Mesenteric fat pad (tissue), 1 donor: ENCODE measurements around the gene IL1RAPL2. TPM values are rescaled to one million over a fixed set of nuclear protein-coding genes. Genes with fewer than 3 reads are reported as not detected.
"Not testable (repeated sequence)": the region's sequence is repeated elsewhere in the genome, so short reads cannot be mapped to it uniquely, and the experiment has no call there.

Experiments used
- DNase-seq: peaks from one replicate; pipeline ENCODE4 v3.0.0-alpha.2; 2020; ENCODE audit warnings: low spot score
- long read RNA-seq: library from polyadenylated mRNA; unstranded; transcript quantifications from one replicate; pipeline ENCODE4 v2.0.0, GENCODE V29; 2020
- total RNA-seq: library from RNA; stranded (reverse); fragmentation: NEBNext Ultra II Directional; extraction: Animal tissue kit (Norgen Biotek cat#: 25700); gene quantifications from one replicate; pipeline ENCODE4 v1.2.1, GENCODE V29; 2021
- donor health status: DM: yes; HTN: yes; CAD: no.

Gene IL1RAPL2
- total RNA-seq: not detected
- long read RNA-seq: 0 reads

DNA sequence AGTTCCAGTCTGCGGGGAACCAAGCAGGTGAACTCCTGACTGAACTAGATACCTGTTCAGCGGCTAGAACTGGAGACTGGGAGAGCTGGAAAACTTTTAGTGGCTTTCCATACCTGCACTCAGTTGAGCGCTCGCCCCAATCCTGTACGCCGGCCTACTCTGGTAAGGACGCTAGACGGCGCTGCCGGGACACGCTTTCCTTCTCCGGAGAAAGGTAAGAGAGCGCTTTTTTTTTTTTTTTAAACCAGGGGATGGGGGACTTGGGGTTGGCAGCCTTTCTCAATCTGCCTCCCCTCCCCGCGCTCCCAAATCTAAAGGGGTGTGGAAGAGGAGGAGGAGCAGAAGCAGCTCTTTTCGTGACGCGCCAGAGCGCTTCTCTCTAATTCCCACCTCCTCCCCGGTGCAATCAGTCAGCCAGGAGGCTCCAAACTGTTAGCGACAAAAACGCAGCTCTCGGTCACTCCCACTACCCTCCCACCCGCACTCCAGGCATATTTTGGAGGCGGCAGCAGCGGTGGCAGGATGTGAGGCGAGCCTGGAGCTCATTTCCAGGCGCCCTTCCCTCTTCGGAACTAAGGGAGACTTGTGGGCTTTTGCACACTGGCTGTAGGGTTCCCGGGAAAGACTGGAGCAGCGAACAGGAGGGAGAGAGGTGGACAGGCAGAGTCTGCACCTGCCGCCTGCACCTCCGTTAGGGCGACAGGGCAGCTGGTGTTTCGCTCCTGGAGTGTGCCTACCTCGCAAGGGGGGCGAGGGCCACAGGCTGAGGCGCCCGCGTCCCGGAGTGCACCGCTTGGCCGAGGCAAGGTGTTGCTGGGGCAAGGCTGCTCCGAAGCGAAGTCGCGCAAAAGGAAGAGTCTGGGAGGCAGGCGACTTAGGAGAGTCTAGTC, at the start of gene IL1RAPL2:
TSS of gene IL1RAPL2 (plus strand) at position 409 of the 890 bp plus-strand sequence.
- DNase-seq: no peak

DNA sequence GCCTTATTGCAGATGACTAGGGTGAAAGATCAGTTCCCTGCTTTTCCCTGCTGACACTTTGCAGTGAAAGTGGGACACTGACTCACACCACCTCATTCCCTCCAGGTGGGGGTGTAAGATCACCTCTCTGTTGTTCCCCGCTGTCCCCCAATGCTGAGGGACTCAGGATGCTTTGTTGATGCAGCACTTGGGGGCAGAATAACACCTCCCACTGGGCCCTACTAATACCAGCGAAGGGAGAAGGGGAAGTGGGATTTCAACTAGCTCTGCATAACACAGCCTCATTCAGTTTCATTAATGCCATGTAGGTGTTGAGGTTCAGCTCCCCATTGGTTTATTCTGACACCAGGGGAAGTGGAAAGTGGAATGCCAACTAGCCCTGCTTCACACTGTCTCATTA, 43.6 kb upstream of the IL1RAPL2 start:
- DNase-seq: no peak

DNA sequence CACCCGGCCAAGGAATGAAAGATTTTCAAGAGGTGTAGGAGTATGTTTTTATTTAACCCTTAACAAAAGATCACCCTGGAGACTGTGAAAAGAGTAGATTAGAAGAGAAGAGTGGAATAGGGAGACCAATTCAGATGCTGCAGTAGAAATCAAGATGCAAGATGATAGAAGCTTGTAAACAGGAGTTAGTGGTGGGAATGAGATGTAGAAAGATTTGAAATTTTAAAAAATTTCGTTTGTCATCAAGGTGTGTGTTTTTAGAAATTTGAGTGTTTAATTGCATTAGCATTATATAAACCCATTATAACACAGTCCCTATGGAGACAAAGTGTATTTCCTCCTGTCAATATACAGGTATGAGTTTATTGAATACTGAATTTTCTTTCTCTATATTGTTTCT, 42.1 kb upstream of the IL1RAPL2 start:
- no peak for DNase-seq

DNA sequence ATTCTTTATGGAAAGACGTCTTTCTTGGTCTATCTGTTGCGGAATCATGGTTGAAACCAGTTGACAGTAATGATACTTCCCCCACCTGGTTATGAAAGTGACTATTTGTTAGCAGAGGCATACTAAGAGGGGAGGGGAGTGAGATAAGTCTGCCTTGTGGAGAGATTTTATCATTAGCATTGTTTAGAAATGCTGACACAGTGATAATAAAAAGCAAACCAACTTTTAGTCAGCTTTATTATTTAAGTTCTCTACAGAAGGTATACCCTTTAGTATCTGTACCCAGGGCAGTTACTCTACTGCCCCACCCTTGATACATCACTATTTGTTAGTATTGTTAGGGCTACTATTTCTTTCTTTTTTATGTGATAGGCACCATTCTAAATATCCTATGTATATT, 26.9 kb upstream of the IL1RAPL2 start:
- DNase-seq: no peak

DNA sequence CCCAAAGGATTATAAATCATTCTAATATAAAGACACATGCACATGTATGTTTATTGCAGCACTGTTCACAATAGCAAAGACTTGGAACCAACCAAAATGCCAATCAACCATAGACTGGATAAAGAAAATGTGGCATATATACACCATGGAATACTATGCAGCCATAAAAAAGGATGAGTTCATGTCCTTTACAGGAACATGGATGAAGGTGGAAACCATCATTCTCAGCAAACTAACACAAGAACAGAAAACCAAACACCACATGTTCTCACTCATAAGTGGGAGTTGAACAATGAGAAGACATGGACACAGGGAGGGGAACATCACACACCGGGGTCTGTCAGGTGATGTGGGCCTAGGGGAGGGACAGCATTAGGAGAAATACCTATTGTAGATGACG, 23.6 kb upstream of the IL1RAPL2 start:
- not testable (repeated sequence) for DNase-seq

DNA sequence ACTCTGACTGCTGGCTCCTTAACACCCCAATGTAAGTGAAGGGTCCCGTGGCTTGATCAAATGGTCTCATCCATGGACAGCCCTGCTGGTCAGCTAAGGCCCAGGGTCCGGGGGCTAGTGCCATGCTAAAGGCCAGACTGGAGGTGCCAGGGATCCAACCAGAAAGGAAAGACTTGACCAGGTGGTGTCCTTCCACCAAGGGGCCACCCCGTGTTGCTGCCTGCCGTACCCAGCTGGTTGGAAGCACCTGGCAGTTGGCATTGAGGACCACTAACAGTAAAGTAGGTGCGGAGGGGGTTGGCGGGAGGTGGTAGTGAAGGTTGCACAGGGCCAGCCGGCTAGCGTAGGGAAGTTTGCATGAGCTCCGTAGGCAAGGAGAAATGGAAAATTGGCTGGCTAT, 1.7 kb upstream of the IL1RAPL2 start:
- DNase-seq: no peak

DNA sequence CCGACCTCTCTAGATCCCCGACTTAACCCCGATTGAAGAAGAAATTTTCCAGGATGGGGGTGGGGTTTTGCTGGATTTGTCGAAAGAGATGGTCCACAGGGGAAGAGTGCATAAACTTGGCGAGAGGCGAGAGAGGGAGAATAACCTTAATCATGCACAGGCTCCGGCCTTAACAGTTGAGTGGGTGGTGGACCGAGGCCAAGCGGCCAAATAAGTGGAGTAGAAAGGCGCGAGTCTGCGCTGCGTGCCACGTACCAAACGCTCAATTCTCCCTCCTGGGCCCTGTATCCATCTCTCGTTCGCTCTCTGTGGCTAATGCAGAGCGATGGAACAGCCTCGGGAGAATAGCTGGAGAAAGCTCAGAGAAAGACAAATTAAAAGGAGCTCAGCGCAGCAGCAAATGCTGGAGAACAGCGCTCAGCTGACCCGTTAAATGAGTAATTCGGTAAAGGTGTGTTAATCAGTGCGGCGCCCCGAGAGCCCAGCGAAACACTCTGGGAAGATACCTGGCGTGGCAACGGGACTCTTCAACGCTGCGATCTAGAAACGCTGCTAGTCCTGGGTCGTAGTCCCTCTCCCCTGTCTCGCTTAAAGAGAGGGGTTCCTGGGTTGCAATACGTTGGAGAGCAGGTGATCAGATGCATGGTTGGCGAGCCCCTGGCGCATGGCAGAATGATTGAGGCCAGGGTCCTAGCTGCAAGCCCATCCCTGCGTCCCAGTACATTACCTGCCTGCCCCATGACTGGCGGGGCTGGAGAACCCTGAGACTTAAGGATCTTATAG, 887 bp upstream of the IL1RAPL2 start:
- no peak for DNase-seq

DNA sequence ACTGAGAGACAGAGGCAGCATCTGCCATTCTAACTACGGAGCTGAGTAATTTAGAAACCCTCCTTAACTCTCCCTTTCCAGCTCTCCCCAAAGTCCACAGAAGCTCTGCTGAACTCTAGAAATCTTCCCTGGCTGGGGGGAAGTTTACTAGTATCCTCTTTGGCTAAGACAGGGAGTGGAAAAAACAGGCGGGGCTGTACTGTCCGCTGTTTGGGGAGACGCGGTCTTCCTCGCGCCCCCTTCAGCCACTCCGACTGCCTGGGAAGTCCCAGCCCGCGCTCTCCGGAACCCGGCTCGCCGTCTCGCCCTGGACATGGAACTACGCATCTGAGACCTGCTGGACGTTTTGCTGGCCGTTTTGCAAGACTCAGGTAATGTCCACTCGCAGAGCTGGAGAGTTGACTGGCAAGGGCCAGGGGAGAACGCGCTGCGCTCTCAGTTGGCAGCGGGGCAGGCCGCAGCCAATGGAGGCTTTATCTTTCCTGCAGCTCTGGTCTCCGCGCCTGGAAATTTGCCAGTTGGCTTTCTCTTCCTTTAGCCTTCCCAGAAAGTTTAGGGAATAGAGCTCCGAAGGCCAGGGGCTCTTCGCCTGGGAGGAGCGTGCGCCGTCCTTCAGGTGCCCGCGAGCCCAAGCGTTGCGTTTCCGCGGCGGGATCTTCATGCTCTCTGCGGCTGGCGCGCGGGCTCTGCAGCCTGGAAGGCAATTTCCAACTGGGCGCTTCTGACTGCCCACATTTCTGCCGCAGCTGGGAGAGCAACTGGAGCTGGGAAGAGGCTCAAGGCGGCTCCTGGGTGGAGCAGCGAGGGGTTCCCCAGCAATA, 892 bp downstream of the IL1RAPL2 start:
- DNase-seq: no peak

DNA sequence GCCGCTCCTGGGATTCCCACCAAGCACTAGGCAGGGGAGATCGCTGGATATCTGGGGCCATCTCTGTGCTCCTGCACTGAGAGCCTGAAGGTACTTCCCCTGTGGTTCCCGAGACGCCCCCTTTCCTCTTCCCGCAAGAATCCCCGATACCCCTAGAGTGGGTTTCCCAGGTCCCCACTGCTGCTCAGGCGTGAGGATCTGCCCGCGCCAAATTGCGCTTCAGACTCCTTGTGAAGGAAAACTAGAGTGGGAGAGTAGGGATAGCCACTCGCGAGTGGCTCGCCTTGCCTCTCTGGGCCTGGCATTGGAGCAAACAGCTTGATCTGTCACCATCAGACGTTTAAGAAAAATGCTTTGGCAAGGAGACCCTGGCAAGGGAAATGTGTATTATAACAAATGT, 1.5 kb downstream of the IL1RAPL2 start:
- no peak for DNase-seq

DNA sequence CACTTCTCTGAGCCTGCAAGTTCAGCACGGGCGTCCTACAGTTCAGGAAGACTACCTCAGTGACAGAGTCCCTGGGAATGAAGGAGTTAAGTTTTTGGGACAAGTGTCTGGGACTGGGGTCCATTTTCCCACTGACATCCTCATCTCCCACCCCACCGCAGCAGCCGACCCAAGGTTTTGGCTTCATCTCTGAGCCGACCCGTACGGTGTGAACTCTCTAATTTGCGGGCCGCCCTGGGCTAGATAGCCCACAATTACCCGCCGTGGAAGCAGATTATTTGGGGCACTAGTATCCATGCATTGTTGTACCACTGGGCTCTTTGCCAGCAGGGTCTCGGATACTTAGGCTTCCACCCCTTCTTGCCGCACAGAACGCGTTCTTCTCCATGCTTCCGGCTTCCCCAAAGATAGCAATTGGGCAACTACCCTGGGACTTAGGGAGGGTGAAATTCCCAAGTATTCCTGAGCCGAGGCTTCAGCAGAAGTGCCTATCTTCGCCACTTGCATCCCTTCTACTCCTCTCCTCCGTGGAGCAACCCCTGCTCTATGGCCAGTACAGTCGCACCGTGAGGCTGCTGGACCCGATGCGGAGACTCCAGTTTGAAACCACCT, 2.4 kb downstream of the IL1RAPL2 start:
- DNase-seq: no peak

DNA sequence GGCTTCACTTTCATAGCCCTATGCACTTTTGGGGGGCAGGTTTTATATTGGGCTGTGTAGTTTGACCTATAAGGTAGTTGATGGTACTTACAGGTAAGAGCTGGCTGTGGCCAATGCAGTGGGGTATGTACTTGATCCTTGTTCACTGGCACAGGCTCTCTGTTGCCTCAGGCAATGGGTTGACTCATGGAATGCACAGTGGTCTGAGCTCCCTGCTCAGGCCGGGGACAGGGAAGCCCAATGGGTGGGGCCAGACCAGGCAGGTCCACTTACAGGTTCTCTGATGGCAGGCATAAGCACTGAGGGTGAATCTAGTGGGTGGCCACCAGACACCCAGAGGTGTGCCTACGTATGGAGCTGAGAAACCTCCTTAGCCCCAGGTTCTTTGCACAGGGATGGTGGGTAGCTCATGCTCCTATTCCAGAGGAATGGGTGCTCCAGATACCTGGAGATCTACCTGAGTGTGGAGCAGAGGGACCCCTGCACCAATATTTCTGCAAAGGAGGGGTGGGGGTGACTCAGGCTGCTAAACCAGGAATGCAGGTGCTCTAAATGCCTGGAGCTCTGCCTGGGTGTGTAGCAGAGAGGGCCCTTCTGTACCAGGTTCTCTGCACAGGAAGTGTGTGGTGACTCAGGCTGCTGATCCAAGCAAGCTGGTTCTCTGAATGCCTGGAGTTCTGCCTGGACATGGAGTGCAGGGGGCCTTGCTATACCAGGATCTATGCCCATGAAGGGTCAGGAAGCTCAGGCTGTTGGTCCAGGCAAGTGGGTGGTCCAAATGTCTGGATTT, 52.3 kb downstream of the IL1RAPL2 start:
- DNase-seq: no peak

DNA sequence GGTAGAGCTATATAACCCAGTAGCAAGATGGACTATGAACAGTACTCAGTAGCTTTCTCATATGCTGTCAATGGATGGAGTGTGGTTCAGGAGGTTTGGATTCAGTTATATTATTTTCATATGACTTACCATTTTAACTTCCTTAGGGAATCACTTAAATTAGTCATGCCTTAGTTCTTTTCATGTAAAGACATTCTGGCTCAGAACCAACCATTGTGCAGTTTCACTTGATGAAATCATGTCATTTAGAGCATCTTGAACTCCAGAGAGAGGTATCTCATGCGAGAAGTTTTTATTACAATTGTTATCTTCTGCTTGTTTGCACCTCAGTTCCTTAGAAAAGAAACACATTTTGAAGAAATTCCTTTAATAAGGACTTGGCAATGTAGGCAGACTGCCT, 55.8 kb downstream of the IL1RAPL2 start:
- DNase-seq: no peak

DNA sequence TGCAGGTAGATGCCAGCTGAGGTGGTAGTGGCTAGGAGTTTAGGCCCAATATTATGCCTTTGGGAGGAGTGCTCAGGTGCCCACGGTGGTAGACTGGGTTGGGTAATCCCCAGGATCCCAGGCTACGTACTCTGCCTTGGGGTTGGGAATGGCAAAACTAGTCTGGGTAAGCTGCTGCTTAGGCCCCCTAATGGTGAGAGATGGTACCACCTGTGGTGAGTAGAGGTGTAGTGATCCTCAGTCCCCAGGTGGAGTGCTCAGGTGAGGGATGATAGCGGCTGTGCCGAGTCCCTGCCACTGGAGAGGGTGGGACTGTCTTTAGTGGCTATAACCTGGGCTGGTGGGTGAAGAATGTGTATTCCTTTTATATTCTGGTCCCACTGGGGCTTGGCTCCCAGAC, 75.2 kb downstream of the IL1RAPL2 start:
- DNase-seq: no peak

DNA sequence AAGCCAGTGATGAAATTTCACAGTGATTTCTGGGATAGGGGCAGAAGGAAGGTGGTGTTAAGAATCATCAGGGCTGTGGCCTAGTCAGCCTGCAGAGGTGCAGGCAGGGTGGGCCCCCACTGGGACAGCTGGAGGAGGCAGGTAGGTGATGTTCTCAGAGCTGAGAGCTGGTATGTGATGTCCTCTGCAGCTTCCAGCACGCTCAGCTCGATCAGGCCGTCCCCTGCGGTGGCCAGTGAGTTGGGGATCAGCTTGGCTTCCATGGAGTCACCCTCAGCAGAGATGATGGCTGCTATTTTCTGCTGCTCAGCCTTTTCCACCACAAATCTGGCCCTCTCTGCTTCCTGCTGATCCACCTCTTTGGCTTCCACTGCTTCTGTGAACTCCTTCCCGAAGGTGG, 81.1 kb downstream of the IL1RAPL2 start:
- no peak for DNase-seq

DNA sequence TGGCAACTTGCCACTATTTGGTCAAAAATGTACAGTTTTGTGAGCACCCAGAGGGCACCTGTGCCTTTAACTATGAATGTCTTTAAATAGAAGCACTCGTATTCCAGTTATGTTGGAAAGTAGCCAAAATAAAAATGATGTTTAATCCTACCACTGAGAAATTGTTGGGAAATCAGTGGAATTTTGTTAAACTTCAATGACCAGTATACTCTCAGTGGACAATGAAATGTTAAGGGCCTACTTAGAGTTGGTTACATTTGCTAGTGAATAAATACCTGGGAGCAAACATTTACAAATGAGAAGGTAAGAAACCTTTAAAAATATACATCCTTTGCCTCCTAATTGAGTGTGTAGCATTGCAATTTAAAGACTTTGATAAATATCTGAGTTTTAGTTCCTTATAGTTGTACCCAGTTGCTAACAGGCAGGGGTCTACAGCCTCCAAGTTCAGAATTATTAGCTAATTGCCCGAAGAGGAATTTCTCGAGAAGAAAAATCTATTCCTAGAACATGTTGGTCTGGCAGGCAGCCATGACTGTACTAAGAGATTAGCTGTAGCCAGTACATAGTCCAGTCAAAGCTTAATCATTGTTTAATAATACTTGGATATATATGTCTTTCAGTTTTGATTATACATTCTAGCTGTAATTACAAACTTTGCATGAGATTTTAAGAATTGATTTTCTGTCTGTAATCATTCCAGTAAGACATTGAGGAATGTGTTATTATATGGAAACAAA, 93.2 kb downstream of the IL1RAPL2 start:
- DNase-seq: no peak

DNA sequence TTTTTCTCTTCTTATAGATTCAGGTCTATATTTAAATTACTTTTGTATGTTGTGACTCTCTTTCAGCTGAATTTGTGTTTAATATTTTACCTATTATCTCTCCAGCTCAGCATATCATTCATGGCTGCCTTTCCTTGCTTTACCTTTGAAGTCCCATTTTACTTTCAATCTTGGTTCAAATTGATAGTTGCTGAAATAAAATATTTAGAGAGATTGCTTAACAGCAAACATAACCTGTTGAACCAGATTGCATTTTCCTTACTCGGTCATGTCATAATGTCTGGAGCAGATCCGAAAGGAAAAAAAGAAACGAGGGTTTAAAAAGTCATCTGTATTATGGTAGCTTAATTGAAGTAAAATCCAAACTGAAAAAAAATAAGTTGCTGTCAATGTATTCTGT, 94.1 kb downstream of the IL1RAPL2 start:
- DNase-seq: no peak

DNA sequence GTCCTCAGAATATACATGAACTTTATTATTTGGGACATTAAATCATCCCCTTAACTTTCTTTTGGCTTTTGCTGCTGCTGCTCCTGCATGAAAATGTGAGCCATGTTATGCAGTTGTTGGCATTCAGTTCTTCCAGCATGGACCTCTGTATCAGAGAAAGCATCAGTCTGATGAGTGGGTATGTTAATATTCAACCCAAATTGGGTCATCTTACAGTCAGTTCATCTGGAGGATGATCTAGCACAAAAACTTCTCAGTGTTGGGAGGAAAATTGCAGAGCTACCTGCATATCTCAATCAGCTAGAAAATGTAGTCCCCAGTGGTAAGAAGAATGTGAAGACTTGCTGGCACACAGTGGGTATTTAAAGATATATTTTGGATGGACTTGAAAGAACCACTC, 96.7 kb downstream of the IL1RAPL2 start:
- no peak for DNase-seq

DNA sequence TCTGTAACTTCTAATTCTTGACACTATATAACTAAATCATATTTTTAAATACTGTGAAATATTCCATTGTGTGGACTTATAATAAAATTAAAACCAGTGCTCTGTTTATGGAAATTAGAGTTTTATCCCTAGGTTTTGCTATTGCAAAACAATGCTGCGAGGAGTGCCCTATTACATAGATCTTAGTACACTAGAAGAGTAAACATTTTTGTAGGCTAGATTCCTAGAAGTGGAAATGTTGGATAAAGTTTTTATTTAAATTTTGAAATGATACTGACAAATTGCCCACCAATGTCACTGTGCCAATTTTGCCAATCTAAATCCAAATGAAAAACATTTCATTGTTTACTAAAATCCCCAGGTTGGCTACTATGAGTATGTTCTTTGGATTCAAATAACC, 99.7 kb downstream of the IL1RAPL2 start:
- no peak for DNase-seq

DNA sequence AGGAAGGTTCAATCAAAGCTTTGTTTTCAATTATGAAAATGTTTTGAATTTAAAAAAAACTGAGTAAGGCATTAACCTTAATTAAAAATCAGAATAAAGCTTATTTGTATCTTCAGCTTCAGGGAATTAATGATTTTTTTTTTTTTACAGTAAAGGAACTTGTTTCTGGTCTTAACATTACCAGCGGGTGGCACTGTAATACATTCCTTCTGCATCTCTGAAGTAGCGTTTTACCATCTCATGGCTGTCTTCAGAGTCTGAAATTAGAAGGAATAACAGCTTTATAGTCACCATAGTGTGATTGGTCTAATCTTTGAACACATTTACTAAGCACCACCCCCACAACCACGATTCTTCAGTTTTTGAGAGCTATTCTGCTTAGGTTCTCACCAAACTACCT, 102.6 kb downstream of the IL1RAPL2 start:
- no peak for DNase-seq

DNA sequence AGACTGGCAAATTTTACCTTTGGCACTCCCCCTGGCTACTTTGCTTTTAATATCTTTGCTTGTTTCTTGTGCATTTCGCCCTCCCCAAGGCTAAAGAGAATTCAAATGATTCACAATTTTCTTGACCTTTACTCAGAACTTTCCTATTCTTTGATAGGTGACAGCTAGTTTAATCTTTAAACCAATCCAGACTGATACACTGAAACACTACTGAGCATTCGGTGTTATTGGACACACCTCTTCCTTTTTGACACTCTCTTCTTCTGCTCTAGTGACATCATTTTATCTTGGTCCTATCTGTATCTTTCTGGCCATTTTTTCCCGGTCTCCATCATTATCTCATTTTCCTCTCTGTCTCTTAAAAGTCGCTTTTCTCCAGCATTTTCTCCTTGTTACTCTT, 103.1 kb downstream of the IL1RAPL2 start:
- DNase-seq: no peak
